Esophagus squamous epithelium (tissue), 5 donors: ENCODE data around the gene ZFP57. TPM values are rescaled to one million over a fixed set of nuclear protein-coding genes. Genes with fewer than 3 reads are reported as not detected.

Source experiments
- DNase-seq: peaks from one replicate; lab custom pipeline; 2025; lab: John Stamatoyannopoulos, UW
- H3K27ac ChIP-seq, 4 donors: fragments of 200-600 bp; sonication (generic); one replicate each; pipeline ENCODE4 v1.5.1; 2016 to 2019; ENCODE audit warnings: mild to moderate bottlenecking in 1 of 4
- H3K27me3 ChIP-seq, 4 donors: fragments of 200-600 bp; sonication (generic); 1 replicate in 3 of 4; 2 replicates in 1 of 4; pipeline versions ENCODE4 v1.5.1 to v1.6.0; 2017 to 2021; ENCODE audit warnings: antibody characterized with exemption in 1 of 4
- H3K36me3 ChIP-seq, 3 donors: fragments of 200-600 bp; sonication (generic); one replicate each; pipeline ENCODE4 v1.5.1; 2016 to 2019
- H3K4me1 ChIP-seq, 3 donors: fragments of 200-600 bp; sonication (generic); one replicate each; pipeline ENCODE4 v1.5.1; 2017 to 2019
- H3K4me3 ChIP-seq, 4 donors: fragments of 200-600 bp; sonication (generic); 1 replicate in 3 of 4; 2 replicates in 1 of 4; pipeline ENCODE4 v1.5.1; 2016 to 2019; ENCODE audit warnings: mild to moderate bottlenecking in 2 of 4, moderate library complexity in 1 of 4
- H3K9me3 ChIP-seq, 3 donors: fragments of 200-600 bp; sonication (generic); one replicate each; pipeline ENCODE4 v1.5.1; 2016 to 2019
- CTCF ChIP-seq, 6 experiments: fragments of 450-650 bp in 4 of 6; fragments of 200-600 bp in 2 of 6; sonication (generic) in 2 of 6; IDR thresholded peaks; one replicate each; pipeline ENCODE4 v1.5.1; 2016 to 2019; ENCODE audit warnings: antibody characterized with exemption in 6 of 6, mild to moderate bottlenecking in 4 of 6, moderate library complexity in 4 of 6
- POLR2A ChIP-seq, 4 donors: fragments of 450-650 bp; IDR thresholded peaks; one replicate each; pipeline ENCODE4 v1.6.1; 2017; ENCODE audit warnings: antibody characterized with exemption in 4 of 4, mild to moderate bottlenecking in 4 of 4, moderate library complexity in 3 of 4
- WGBS, 2 donors: methylation state at CpG; one replicate each; pipeline ENCODE4 v1.1.5; 2018; 5-methylcytosine and 5-hydroxymethylcytosine counted together
- intact Hi-C: fragments of 100-400 bp; cut with DNase I; formaldehyde crosslinking; loops from one replicate; pipeline ENCODE4 v1.15.0; 2022
- total RNA-seq, 4 donors: library from RNA; depleted of rRNA; stranded (reverse); fragments of >200 nt; gene quantifications; one replicate each; pipeline ENCODE4 v1.1.0, GENCODE V29; 2016
- donor health status: DM: yes; HTN: yes; CAD: no.

ZFP57 gene
- total RNA-seq, 4 donors from 2014 or later: 2.4 TPM; not detected in 3

- intact Hi-C loops: loop anchor here (10.0 kb wide), 1 partner anchor 126 kb away; no protein-coding TSS in a partner anchor
- DNase-seq: no peak
- no peak for TF ChIP-seq CTCF (IDR thresholded peaks at IDR 0.05)
- no peak for TF ChIP-seq POLR2A (IDR thresholded peaks at IDR 0.05)
These were observed 28.2 kb upstream of the ZFP57 start for GRCh38 chr6:29709188-29709587.

GRCh38 chr6:29708432-29709179 lies 27.7 kb upstream of the ZFP57 start:
- WGBS, 2 donors: 55 to 68% methylated on average over 11 of the region's 11 CpGs
- H3K9me3 ChIP-seq: no peaks in the 10 kb centered on the region
- no peak for DNase-seq
- H3K4me3 ChIP-seq: peak overlapping the region in 2 of 4 donors; percentile 4 to 31
- peak overlapping the region in 1 of 4 donors; percentile 48 for H3K27ac ChIP-seq
- intact Hi-C loops: loop anchor here (10.0 kb wide), 1 partner anchor 126 kb away; no protein-coding TSS in a partner anchor
- no peaks in the 10 kb centered on the region for H3K36me3 ChIP-seq
- TF ChIP-seq POLR2A (IDR thresholded peaks at IDR 0.05) (peak in 1 of 4 donors; percentile 10), CTCF (IDR thresholded peaks at IDR 0.05) (no peak)
- H3K27me3 ChIP-seq: peaks cover 0 to 52% (median 0%) of the 10 kb centered on the region in 4 donors
- no peaks in the 10 kb centered on the region for H3K4me1 ChIP-seq

More at GRCh38 chr6:29709188-29709587, 28.2 kb upstream of the ZFP57 start:
- Histone ChIP-seq H3K4me3 (peak overlapping the region in 1 of 4 donors; percentile 31), H3K27me3 (peaks cover 0 to 47% (median 0%) of the 10 kb centered on the region in 4 donors), H3K27ac (peak overlapping the region in 1 of 4 donors; percentile 46), H3K36me3 (no peaks in the 10 kb centered on the region), H3K4me1 (no peaks in the 10 kb centered on the region), H3K9me3 (no peaks in the 10 kb centered on the region)
- 15 to 20% methylated on average over 1 to 2 of the region's 4 CpGs for WGBS, 2 donors

- Histone ChIP-seq H3K9me3 (no peaks in the 10 kb centered on the region), H3K4me1 (no peaks in the 10 kb centered on the region), H3K4me3 (no peak overlapping the region), H3K27ac (no peak overlapping the region), H3K27me3 (peaks cover 0 to 76% (median 0%) of the 10 kb centered on the region in 4 donors), H3K36me3 (no peaks in the 10 kb centered on the region)
- intact Hi-C loops: loop anchor here (10.0 kb wide), 1 partner anchor 129 kb away; no protein-coding TSS in a partner anchor
- TF ChIP-seq POLR2A (IDR thresholded peaks at IDR 0.05) (no peak), CTCF (IDR thresholded peaks at IDR 0.05) (peak; percentile 30 to 70 (median 60))
- 18 to 31% methylated on average over 6 to 10 of the region's 10 CpGs for WGBS, 2 donors
- no peak for DNase-seq
These were observed 24.7 kb upstream of the ZFP57 start for GRCh38 chr6:29705389-29706231.

- no peaks in the 10 kb centered on the region for H3K4me1 ChIP-seq
- no peaks in the 10 kb centered on the region for H3K36me3 ChIP-seq
- H3K9me3 ChIP-seq: no peaks in the 10 kb centered on the region
- H3K27me3 ChIP-seq: peaks cover 0 to 51% (median 0%) of the 10 kb centered on the region in 4 donors
- H3K27ac ChIP-seq: no peak overlapping the region
- TF ChIP-seq POLR2A (IDR thresholded peaks at IDR 0.05) (no peak), CTCF (IDR thresholded peaks at IDR 0.05) (peak in 4 of 6 experiments; percentile 37 to 52 (median 45))
- H3K4me3 ChIP-seq: no peak overlapping the region
- WGBS, 2 donors: 35 to 46% methylated on average over 2 to 6 of the region's 17 CpGs
- no peak for DNase-seq
- intact Hi-C loops: loop anchor here (10.0 kb wide), 1 partner anchor 132 kb away; no protein-coding TSS in a partner anchor
These were observed 21.7 kb upstream of the ZFP57 start for GRCh38 chr6:29702519-29703103.
